NOMO-1 treated with dmso at 0.1 percent for 144 hours (cell line): ENCODE measurements around the gene BID.

Experiments used
- DNase-seq: peaks from one replicate; lab custom pipeline; 2025; ENCODE audit not compliant: unreplicated experiment; lab: John Stamatoyannopoulos, UW

BID gene

DNA sequence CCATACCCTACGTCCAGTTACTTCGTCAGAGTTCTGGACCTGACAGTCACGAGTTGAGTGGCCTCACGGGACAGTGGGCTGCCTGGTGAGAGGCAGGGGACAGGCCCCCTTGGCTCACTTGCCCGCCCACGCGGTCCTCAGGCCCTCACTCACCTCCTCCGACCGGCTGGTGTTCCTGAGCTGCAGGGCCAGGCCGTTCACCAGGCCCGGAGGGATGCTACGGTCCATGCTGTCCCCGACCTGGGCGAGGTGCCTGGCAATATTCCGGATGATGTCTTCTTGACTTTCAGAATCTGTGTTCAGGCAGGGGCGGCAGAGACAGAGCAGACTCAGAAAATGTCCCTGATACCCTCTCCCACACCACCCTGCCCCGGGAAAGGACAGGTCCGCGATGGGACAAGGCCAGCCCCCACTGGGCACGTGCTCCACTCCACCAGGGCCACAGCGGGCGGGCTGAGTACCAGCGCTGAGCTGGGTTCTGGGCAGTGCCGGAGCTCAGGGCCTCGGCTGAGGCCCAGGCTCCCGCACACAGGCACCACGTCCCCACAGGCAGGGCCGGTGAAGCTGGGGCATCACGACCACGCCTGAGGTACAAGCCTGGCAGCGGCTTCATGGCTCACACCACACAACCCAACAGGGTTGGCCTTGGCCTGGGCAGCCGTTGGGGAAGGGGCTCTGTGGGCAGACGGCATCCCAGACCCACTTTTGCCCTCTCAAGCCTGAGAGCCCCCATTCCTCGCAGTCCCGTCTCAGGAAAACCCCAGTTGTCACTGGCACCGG is 34.9 kb downstream of the BID start:
- DNase-seq = no peak

DNA sequence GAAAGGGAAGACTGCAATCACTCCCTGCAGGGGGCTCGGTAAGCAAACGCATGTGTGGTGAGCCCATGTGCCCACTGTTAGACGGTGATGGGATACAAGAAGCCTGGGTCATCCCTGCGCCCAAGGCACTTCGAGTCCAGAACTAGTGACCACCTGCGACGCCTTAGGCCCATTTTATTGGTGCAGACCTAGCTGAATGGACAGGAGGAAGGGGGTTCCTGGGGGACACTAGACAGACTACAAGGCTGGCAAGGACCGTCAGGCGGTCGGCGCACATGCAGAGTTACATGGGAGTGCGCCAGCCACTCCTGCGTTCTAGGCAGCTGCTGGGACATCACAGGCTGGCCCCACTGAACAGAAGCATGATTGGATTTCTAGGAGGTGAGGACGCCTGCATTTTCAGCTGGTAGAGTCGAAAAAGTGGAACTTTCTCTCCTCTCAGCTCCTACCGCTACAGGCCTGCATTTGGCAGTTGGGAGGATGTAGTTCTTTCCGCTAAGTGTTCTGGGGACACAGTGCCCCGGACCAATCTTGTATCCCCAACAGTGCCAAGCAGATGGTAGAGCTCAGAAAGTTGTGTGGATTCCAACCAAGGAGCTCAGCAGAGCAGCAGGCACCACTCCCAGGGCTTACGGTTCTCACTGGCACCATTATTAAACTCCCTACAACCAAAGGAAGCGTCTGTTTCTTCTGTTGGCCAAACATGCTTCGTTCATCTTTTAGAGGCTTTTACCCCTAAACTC is 35.7 kb downstream of the BID start:
- no peak for DNase-seq

DNA sequence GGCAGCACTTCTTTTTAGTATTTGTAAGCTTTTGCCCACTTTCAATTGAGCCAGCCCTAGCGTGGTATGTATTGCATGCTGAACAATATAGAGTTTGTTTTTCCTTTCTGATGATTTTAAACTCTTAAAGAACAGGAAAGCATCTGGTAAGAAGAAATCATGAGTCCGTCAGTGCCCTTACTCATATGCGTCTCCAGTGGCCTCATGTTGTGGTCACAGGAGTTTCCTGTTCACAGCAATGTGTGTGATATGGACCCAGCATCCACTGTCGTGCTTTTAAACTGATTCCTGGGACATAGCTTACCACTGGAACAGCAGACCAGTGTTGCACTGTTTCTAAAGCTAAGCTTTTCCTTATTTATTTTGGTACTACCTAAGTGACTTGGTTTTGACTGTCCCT is 40.1 kb downstream of the BID start:
- DNase-seq = no peak

DNA sequence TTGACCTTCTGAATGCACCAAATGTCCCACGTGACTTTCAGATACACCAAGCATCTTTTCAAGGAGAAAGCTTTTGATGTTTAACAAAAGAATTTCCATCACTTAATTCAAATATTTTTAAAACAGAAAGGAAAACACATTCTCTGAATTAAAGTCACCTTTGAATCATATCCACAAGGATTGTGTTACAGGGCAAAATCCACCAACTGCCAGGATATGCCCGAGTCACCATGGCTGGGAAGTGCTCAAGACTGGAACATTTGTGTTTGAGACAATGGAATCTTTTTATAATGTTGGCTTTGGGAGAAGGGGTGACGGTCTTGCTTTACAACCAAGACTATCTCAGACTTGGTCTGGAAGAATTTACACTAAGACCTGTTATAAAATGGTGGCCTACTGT is 40.8 kb downstream of the BID start:
- DNase-seq = no peak

DNA sequence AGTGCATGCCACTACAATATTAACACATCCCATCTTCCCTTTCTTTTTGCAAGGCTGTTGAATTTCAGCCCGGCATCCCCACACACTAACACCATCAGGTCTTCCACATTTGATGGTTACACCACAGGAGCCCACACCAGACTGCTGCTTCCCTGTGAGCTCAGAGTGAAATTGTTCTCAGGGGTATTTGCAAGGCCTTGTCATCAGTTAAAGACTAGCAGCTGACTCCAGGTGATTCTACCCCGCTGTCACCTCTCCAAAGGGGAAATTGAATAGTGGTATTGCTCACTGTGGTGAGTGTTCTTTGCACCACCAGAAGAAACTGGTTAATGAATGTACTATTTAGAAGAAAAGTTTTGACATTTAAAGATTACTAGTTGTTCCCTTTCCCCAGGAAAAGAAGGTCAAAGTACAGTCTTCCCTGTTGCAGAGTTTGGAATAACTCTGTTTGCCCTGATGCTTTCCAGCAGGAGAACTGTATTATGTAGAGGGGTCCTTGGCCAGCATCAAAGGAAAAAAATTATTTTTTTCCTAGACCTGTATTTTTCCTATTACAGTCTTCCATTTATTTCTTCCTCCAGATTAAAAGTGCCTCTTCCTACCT is 41.9 kb downstream of the BID start:
- no peak for DNase-seq

DNA sequence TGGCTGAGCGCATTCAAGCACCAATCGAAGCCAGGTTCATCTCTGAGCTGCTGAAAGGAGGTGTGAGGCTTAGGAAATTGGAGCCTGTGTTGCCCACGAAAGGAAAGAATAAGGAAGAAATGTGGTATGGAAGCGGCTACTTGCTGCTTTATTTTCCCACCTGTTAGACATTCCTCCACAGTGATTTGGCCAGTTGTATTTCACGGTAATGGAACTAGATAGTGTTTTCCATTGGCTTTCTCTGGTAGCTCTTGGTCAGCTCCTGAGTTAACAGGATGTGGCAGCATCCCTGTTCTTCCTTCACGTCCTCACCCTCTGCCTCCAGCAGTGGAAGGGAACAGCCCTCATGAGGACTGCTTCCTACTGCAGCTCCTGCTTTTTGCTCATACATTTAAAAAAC is 44.7 kb downstream of the BID start:
- DNase-seq = no peak

DNA sequence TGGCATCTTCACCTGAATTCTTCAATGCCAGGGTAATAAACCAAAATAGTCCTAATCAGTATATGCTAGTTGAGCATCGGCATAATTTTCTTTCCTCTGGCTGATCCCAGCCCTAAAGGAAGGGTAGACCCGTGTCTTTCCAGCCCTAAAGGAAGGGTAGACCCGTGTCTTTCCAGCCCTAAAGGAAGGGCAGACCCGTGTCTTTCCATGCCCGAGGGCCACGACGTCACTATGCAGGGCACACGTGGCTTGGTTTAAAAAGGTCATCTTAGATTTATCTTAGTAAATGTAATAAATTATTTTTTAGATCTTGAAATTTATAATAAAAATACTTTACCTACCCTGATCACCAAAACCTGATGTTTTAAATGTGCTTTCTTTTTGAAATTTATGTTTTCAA is 45.5 kb downstream of the BID start:
- DNase-seq = no peak

DNA sequence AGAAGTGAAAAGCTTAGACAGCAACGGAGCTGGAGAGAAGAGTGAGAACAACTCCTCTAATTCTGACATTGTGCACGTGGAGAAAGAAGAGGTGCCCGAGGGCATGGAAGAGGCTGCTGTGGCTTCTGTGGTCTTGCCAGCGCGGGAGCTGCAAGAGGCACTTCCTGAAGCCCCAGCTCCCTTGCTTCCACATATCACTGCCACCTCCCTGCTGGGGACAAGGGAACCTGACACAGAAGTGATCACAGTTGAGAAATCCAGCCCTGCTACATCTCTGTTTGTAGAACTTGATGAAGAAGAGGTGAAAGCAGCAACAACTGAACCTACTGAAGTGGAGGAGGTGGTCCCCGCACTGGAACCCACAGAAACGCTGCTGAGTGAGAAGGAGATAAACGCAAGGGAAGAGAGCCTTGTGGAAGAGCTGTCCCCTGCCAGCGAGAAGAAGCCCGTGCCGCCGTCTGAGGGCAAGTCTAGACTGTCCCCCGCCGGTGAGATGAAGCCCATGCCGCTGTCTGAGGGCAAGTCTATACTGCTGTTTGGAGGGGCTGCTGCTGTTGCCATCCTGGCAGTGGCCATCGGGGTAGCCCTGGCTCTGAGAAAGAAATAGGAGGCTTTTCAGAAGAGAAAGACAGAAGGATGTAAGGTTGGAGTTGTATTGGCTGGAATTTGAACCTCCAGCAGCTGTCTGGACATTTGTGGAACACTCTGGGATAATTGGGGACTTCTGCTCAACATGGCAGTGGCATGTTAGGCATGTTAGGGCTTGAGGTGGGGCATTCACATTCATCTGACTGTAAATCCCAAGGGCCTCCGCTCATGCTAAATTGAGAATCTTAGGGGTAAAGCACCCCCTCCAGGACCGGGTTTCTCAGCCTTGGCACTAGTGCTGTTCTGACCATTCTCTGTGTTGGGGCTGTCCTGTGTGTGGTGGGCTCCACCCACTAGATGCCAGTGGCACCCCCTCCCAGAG is 47.1 kb downstream of the BID start:
- peak; percentile 45 for DNase-seq

DNA sequence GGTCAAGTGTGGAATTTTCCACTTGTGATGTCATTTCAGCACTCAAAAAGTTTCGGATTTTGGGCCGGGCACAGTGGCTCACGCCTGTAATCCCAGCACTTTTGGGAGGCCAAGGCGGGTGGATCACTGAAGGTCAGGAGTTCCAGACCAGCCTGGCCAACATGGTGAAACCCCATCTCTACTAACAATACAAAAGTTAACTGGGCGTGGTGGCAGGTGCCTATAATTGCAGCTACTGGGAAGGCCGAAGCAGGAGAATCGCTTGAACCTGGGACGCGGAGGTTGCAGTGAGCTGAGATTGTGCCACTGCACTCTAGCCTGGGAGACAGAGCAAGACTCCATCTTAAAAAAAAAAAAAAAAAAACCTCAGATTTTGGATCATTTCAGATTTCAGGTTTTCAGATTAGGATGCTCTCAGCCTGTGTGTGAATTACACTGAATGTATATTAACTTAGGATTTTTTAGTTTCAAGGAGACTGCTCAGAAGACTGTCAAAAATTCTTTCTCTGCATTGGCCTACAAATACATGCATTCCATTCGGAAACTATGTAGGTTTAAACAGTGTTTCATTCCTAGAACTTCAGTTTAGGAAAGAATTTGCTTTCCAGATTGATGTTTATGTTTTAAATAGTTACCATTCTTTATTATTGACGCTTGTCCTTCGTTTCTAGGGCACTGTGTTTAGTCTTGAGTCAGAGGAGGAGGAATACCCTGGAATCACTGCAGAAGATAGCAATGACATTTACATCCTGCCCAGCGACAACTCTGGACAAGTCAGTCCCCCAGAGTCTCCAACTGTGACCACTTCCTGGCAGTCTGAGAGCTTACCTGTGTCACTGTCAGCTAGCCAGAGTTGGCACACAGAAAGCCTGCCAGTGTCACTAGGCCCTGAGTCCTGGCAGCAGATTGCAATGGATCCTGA is 48.0 kb downstream of the BID start:
- DNase-seq = no peak

DNA sequence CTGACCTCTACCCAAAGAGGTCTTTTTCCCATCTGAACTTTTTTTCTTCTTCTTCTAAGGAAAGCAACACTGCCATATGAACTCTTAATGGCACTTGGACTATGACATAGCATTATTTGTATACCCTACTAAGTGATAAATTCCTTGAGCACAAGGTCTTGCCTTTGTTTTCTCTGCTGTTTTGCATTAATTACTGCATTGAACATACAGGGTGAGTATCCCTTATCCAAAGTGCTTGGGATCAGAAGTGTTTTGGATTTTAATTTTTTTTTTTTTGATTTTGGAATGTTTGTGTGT is 48.8 kb downstream of the BID start:
- no peak for DNase-seq

DNA sequence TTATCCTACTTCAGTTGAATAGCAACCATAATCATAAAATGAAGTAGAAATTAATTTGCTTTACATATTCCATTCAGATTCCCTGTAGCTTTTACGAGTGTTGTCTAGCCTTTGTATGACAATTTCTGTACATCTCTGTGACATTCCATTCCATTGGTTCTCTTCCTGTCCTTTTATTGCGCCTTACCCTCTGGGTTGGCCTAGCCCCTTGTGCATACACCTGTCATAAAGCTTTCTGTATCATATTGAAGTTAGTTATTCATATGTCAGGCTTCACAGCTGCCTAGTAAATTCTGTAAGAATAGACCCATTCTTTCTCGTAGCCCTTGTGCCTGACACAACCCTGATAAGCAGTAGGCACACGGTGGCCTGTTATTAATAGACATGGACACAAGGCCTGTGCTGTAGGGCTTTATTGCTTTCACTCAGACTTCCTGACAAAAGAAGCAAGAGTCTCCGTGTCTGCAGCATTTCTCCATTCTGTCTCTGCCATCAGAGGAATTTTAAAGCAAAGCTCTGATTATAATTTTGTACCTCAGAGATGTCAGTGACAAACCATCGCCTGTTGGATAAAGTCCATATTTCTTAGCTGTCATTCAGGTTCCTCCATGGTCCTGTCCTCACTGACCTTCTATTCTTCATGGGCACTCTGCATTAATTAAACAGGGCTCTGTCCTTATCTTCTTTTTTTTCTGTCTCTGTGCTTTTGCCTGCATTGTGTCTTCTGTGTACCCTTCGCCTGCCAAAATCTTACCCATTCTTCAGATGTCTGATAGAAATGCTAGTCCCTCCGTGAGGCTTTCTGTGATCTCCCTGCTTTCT is 49.4 kb downstream of the BID start:
- no peak for DNase-seq

DNA sequence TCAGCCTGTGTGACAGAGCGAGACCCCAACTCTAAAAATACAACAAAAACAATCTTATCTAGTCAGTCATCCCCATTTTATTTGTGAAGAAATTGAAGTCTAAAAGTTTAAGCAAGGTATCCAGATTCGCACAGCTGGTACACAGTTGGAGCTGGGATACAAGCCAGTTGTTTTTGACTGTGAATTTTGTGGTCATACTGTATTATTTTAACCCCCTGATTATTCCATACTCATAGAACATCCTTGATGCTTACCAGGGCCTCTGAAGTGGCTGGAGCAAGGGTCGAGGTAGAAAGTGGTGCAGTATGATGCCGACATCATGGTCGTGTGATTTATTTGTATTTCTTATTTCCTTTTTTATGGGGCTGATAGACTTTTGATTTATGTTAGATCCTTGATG is 50.0 kb downstream of the BID start:
- DNase-seq = no peak

DNA sequence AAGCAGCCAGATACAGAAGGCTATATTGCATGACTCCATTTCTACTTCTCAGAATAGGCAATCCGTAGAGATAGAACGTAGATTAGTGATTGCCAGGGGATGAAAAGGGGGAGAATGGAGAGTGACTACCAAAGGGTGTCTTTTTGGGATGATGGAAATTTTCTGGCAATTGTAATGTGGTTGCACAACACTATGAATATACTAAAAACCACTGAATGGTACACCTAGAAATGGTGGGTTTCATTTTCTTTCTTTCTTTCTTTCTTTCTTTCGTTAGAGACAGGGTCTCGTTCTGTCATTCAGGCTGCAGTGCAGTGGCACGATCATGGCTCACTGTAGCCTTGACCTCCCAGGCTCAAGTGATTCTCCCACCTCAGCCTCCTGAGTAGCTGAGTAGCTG is 54.4 kb downstream of the BID start:
- no peak for DNase-seq

DNA sequence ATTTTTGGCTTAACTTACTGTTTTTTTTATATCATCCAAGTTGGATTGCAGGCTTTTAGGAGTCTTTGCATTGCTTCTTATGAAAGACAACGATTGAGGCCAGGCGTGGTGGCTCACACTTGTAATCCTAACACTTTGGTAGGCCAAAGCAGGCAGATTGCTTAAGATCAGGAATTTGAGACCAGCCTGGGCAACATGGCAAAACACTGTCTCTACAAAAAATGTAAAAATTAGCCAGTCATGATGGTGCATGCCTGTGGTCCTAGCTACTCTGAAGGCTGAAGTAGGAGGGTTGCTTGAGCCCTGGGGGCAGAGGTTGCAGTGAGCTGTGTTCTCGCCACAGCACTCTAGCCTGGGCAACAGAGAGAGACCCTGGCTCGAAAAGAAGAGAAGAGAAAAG is 56.6 kb downstream of the BID start:
- no peak for DNase-seq

DNA sequence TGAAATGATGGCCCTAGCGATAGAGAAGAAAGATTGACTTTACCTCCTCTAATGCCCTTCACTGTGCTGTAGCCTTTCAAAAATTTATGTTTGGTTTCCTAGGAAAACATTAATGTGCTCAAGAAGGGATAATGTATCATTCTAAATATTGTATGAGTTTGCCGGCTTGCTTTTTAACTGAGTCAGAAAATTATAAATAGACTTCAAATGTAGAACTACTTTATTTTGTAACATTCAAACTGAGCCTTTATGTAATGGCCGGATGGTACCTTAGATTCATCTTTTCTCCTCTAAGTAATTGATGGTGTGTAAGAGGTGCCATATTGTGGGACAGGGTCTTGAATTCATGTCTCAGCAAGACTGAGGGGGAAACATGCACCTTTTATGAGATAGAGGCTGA is 57.7 kb downstream of the BID start:
- DNase-seq = no peak

DNA sequence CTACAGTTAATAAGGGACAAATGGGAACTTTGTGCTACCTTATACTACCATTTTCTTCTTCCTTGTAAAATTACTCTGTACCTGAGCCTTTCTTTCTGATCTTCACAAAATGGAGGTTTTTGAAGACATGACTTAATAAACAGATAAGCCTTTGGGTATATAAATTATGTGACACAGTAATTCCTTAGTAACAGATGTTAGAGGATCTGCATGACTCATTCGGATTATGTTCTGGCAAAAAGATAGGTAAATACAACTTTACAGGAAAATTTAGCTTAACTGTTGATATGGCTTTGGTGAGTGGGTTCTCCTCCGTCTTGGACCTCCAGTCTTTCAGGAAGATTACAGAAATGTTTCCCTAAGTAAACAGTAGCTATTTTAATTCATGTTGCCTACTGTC is 61.8 kb downstream of the BID start:
- DNase-seq = no peak

DNA sequence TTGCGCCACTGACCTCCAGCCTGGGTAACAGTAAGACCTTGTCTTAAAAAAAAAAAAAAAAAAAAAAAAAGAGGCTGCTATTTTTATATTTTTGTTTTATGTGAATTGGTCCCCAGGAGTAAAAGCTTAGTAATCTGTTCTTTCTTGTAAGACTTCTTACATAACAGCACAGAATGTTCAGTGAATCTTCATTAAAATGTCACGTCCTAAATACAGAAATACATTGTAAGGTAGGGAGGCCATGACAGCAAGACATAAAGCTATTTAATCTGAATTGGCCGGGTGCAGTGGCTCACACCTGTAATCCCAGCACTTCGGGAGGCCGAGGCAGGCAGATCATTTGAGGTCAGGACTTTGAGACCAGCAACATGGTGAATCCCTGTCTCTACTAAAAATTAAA is 64.2 kb downstream of the BID start:
- no peak for DNase-seq

DNA sequence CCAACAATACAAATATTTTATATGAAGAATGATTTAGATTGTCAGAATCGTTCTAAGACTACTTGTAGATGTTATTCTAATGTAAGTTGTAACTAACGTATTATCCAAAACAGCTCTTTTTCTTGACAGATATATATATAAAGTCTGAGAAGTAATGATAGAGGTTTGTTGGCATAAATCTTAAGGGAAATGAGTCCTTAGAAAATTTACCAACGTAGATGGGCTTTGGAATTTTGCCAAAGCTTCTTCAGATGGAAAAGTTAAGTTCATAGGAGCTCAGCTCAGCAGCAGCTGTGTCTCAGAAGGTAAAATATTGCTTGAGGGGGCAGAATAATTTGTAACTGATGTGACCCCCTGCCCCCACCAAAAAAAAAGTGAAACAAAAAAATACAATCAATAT is 66.7 kb downstream of the BID start:
- DNase-seq = no peak

DNA sequence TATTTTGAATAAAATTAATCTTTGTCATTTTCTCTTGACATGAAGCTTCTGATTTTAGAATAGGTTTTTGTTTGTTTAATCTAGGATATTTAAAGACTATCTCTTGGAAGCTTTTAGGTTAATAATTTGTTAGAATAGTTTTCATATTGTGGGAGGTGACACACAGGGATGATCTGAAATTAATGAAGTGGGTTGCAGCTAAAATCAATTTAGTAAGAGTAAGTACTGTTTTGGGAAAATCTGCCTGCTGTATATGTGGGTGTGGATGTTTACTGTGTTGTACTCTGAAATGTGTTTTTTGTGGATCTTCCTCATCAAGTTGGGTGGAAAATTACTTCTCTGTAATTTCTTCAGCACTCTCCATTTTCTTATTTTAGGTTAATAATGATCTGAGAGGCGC is 67.3 kb downstream of the BID start:
- DNase-seq = no peak
